BE2C (cell line): ENCODE data around the gene LBHD2.

ENCODE experiments used
- DNase-seq: peaks from one replicate; pipeline ENCODE4 v3.0.0-alpha.2; 2020
- H3K27me3 ChIP-seq: fragments of 250-450 bp; sonication (Bioruptor Pico); 2 replicates; pipeline ENCODE4 v1.5.1; 2020; ENCODE audit warnings: mild to moderate bottlenecking
- H3K36me3 ChIP-seq: fragments of 250-450 bp; sonication (Bioruptor Pico); 2 replicates; pipeline ENCODE4 v1.5.1; 2020; ENCODE audit warnings: mild to moderate bottlenecking
- H3K4me1 ChIP-seq: fragments of 250-450 bp; sonication (Bioruptor Pico); 2 replicates; pipeline ENCODE4 v1.5.1; 2020
- H3K4me3 ChIP-seq: 2 replicates; pipeline ENCODE4 v1.5.1; 2011; ENCODE audit warnings: low read depth, low read length
- H3K9me3 ChIP-seq: fragments of 250-450 bp; sonication (Bioruptor Pico); 2 replicates; pipeline ENCODE4 v1.5.1; 2020
- TF ChIP-seq, protein P1 (sequence below): IDR thresholded peaks from 2 replicates; pipeline ENCODE4 v1.5.1; 2012; ENCODE audit warnings: mild to moderate bottlenecking, low read depth, low read length

The LBHD2 gene

GRCh38 chr14:103078420-103078749, 5.6 kb upstream of the LBHD2 start:
- no peaks in the 10 kb centered on the region for H3K9me3 ChIP-seq
- H3K4me1 ChIP-seq: no peaks in the 10 kb centered on the region
- H3K4me3 ChIP-seq: no peak overlapping the region
- TF ChIP-seq, protein P1, sequence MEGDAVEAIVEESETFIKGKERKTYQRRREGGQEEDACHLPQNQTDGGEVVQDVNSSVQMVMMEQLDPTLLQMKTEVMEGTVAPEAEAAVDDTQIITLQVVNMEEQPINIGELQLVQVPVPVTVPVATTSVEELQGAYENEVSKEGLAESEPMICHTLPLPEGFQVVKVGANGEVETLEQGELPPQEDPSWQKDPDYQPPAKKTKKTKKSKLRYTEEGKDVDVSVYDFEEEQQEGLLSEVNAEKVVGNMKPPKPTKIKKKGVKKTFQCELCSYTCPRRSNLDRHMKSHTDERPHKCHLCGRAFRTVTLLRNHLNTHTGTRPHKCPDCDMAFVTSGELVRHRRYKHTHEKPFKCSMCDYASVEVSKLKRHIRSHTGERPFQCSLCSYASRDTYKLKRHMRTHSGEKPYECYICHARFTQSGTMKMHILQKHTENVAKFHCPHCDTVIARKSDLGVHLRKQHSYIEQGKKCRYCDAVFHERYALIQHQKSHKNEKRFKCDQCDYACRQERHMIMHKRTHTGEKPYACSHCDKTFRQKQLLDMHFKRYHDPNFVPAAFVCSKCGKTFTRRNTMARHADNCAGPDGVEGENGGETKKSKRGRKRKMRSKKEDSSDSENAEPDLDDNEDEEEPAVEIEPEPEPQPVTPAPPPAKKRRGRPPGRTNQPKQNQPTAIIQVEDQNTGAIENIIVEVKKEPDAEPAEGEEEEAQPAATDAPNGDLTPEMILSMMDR: peak; percentile 85
- DNase-seq: peak; percentile 86
- H3K36me3 ChIP-seq: no peaks in the 10 kb centered on the region
- peaks cover 11% of the 10 kb centered on the region for H3K27me3 ChIP-seq

DNA sequence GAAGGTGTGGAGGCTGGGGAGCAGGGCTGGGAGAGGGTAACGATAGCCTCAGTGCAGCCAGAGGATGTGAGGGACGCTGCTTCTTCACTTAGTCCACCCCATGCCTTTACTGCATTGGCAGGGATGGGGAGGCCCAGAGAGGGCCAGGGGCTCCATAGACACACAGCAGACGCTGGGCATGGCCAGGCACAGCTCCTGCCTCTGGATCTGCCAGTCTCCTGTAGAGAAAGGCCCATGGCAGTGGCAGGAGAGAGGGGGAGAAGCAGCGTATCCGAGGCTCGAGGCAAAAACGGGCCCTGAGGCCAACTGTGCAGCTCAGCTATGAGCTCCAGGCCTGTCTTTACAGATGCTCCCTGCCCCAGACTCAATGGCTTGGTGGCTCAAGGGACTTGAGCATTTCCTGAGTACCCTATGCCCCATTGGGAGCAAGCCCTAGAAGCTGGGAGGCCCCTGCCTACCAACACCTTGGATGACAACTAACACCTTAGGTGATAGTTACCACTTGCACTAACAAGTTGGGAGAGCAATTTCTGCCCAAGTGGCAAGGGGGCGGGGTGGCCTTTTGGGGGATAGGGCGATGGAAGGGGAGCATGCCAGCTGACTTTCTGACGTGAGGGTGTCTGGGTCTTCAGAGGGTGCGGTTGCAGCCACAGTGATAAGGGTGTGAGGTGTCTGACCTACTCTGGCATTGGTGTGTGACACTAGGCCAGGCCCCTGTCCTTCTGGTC, 5.0 kb upstream of the LBHD2 start:
- TF ChIP-seq, protein P1: no peak
- H3K36me3 ChIP-seq: no peaks in the 10 kb centered on the region
- no peaks in the 10 kb centered on the region for H3K4me1 ChIP-seq
- DNase-seq: no peak
- H3K27me3 ChIP-seq: peaks cover 16% of the 10 kb centered on the region
- H3K4me3 ChIP-seq: no peak overlapping the region
- no peaks in the 10 kb centered on the region for H3K9me3 ChIP-seq

DNA sequence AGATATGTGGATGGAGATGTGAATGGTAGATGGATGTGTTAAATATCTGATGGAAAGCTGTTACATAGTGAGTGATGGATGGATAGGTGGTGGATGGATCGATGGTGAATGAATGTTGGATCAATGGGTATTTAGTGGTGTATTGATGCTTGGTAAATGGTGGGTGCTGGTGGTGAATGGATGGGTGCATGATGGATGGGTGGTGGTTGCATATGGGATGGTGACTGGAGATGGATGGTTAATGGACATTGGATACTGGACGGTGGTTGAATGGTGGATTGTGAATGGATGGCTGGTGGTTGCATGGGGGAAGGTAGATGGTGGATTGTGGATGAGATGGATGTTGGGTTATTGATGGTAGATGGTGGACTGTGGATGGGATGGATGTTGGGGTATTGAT, 2.1 kb upstream of the LBHD2 start:
- H3K4me1 ChIP-seq: no peaks in the 10 kb centered on the region
- H3K4me3 ChIP-seq: no peak overlapping the region
- DNase-seq: no peak
- TF ChIP-seq, protein P1: no peak
- H3K9me3 ChIP-seq: no peaks in the 10 kb centered on the region
- peaks cover 29% of the 10 kb centered on the region for H3K27me3 ChIP-seq
- no peaks in the 10 kb centered on the region for H3K36me3 ChIP-seq

DNA sequence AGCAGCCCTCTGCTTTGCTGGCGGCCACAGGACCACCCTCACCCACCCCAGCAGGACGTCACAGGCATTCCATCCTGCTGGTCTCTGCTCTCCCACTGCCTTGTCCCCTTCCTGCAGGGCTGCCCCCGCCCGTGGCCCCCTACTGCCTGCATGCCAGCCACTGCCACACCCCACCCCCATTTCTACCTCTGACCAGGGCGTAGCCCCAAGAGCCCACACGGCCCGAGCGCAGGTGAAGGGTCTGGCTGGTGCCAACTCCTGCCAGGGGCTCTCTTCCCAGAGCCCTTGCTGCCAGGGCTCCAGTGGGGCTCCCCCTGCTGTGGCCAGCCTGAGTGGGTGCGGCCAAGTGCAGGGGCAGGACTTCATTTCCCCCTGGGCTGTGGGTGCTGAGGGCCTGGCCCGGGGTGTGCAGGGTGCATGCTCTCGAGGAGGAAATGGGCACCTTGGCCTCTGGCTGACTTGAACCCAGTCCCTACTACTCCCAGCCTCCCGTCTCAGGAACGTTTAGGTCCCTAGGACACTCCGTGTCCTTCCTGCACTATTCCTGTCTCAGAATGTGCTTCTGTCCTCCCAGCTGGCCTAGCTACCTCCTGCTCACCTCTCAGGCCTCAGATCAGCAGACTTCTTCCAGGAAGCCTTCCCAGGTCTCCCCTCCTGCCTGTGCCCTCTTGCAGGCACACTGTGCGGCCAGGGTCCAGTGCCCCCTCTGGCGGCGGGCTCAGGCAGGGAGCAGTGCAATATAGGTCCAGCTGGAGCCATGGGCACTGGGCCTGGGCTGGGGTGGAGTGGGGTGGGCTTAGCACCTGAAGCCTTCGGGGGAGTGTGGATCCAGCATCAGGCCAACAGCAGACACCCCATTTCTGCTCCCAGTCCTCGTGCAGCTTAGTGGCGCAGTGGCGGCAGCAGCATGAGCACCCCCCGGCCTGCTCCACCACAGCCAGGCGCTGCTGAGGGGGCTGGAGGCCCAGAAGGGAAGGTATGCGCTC, 1.4 kb downstream of the LBHD2 start:
- DNase-seq: peak; percentile 7
- Histone ChIP-seq H3K4me3 (no peak overlapping the region), H3K36me3 (no peaks in the 10 kb centered on the region), H3K27me3 (peaks cover 29% of the 10 kb centered on the region), H3K4me1 (no peaks in the 10 kb centered on the region), H3K9me3 (no peaks in the 10 kb centered on the region)
- TF ChIP-seq, protein P1: no peak

DNA sequence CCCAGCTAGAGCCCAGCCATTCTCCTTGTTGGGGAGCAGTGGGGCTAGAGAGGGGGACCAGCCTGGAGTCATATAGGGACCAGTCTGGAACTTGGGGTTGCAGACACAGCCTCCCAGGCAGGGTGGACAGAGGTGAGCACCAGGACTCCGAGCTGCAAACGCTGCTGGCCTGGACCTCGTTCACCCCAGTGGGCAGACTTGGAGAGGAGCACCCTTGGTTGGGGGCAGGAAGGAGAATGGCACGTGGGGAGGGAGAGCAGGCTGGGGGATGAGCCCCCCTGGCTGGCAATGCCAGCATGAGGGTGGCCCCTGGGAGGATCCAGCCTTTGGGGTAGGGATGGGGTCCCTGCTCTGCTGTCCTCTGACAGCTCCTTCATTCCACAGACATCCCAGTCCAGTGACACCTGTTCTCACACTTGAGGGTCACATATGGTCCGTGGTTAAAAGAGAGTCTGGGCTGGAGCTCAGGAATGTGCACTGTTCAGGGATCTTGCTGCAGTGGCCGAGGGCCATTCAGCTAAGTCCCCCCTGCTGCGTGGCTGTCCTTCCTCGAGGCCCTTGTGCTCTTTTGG, 2.8 kb downstream of the LBHD2 start:
- H3K4me1 ChIP-seq: no peaks in the 10 kb centered on the region
- no peaks in the 10 kb centered on the region for H3K36me3 ChIP-seq
- TF ChIP-seq, protein P1: no peak
- peaks cover 20% of the 10 kb centered on the region for H3K27me3 ChIP-seq
- no peak for DNase-seq
- no peaks in the 10 kb centered on the region for H3K9me3 ChIP-seq
- H3K4me3 ChIP-seq: no peak overlapping the region
